Hepatocyte (in vitro differentiated cells): ENCODE measurements around the gene NELFB.

ENCODE experiments used
- CTCF ChIP-seq: fragments of 200-600 bp; sonication (generic); IDR thresholded peaks from 2 replicates; pipeline ENCODE4 v1.5.1; 2016; ENCODE audit warnings: antibody characterized with exemption, mild to moderate bottlenecking; ENCODE audit not compliant: poor library complexity
- EZH2phosphoT487 ChIP-seq: fragments of 200-600 bp; sonication (generic); IDR thresholded peaks from one replicate; pipeline ENCODE4 v1.6.1; 2018; ENCODE audit warnings: antibody characterized with exemption, mild to moderate bottlenecking, low read depth, moderate library complexity; ENCODE audit not compliant: unreplicated experiment, severe bottlenecking

GRCh38 chr9:137212520-137212919 is 42.6 kb upstream of the NELFB start:
- TF ChIP-seq CTCF (no peak), EZH2phosphoT487 (no peak)
